BE2C (cell line): ENCODE measurements around the gene SFTPB.
A peak's percentile ranks its signal among the peaks of the same experiment; 100 is the strongest.

Experiments used
- DNase-seq: peaks from one replicate; pipeline ENCODE4 v3.0.0-alpha.2; 2020
- H3K27me3 ChIP-seq: fragments of 250-450 bp; sonication (Bioruptor Pico); 2 replicates; pipeline ENCODE4 v1.5.1; 2020; ENCODE audit warnings: mild to moderate bottlenecking
- H3K36me3 ChIP-seq: fragments of 250-450 bp; sonication (Bioruptor Pico); 2 replicates; pipeline ENCODE4 v1.5.1; 2020; ENCODE audit warnings: mild to moderate bottlenecking
- H3K4me1 ChIP-seq: fragments of 250-450 bp; sonication (Bioruptor Pico); 2 replicates; pipeline ENCODE4 v1.5.1; 2020
- H3K4me3 ChIP-seq: 2 replicates; pipeline ENCODE4 v1.5.1; 2011; ENCODE audit warnings: low read depth, low read length
- H3K9me3 ChIP-seq: fragments of 250-450 bp; sonication (Bioruptor Pico); 2 replicates; pipeline ENCODE4 v1.5.1; 2020
- CTCF ChIP-seq: IDR thresholded peaks from 2 replicates; pipeline ENCODE4 v1.5.1; 2012; ENCODE audit warnings: mild to moderate bottlenecking, low read depth, low read length

Gene SFTPB

GRCh38 chr2:85648619-85649018 is 19.4 kb downstream of the SFTPB start:
- TF ChIP-seq CTCF: peak; percentile 44
- Histone ChIP-seq H3K27me3 (no peaks in the 10 kb centered on the region), H3K4me3 (no peak overlapping the region), H3K9me3 (no peaks in the 10 kb centered on the region), H3K4me1 (no peaks in the 10 kb centered on the region), H3K36me3 (peaks cover 35% of the 10 kb centered on the region)
- DNase-seq: peak; percentile 33

- no peaks in the 10 kb centered on the region for H3K27me3 ChIP-seq
- H3K36me3 ChIP-seq: peaks cover 35% of the 10 kb centered on the region
Observed at GRCh38 chr2:85647823-85648526, 20.0 kb downstream of the SFTPB start.

GRCh38 chr2:85646166-85646565 is 21.8 kb downstream of the SFTPB start:
- TF ChIP-seq CTCF: no peak
- no peak overlapping the region for H3K4me3 ChIP-seq
- peaks cover 48% of the 10 kb centered on the region for H3K36me3 ChIP-seq
- no peak for DNase-seq
- H3K27me3 ChIP-seq: no peaks in the 10 kb centered on the region
- H3K9me3 ChIP-seq: no peaks in the 10 kb centered on the region
- no peaks in the 10 kb centered on the region for H3K4me1 ChIP-seq

More at GRCh38 chr2:85647823-85648526, 20.0 kb downstream of the SFTPB start:
- DNase-seq: no peak
- H3K9me3 ChIP-seq: no peaks in the 10 kb centered on the region
- no peak for TF ChIP-seq CTCF
- H3K4me3 ChIP-seq: no peak overlapping the region
- no peaks in the 10 kb centered on the region for H3K4me1 ChIP-seq

GRCh38 chr2:85644909-85645308 is 23.1 kb downstream of the SFTPB start:
- TF ChIP-seq CTCF: no peak
- no peak overlapping the region for H3K4me3 ChIP-seq
- no peak for DNase-seq
- peaks cover 56% of the 10 kb centered on the region for H3K36me3 ChIP-seq
- H3K27me3 ChIP-seq: no peaks in the 10 kb centered on the region
- H3K4me1 ChIP-seq: no peaks in the 10 kb centered on the region
- no peaks in the 10 kb centered on the region for H3K9me3 ChIP-seq

- TF ChIP-seq CTCF: no peak
- no peak for DNase-seq
- Histone ChIP-seq H3K4me3 (no peak overlapping the region), H3K4me1 (no peaks in the 10 kb centered on the region), H3K9me3 (no peaks in the 10 kb centered on the region), H3K36me3 (peaks cover 57% of the 10 kb centered on the region), H3K27me3 (no peaks in the 10 kb centered on the region)
Observed at GRCh38 chr2:85642725-85643124, 25.3 kb downstream of the SFTPB start.

GRCh38 chr2:85635636-85636035 is 32.4 kb downstream of the SFTPB start:
- Histone ChIP-seq H3K4me3 (no peak overlapping the region), H3K9me3 (no peaks in the 10 kb centered on the region), H3K36me3 (peaks cover 44% of the 10 kb centered on the region), H3K27me3 (no peaks in the 10 kb centered on the region), H3K4me1 (no peaks in the 10 kb centered on the region)
- DNase-seq: no peak
- no peak for TF ChIP-seq CTCF
